NCI-H2029 (cell line): Measurements from ENCODE around the gene C1orf50.
"Not testable (repeated sequence)": the region's sequence is repeated elsewhere in the genome, so short reads cannot be mapped to it uniquely, and the experiment has no call there.

Experiments used
- DNase-seq: peaks from one replicate; lab custom pipeline; 2025; lab: John Stamatoyannopoulos, UW

C1orf50 gene

GRCh38 chr1:42739753-42740700 lies 27.0 kb upstream of the C1orf50 start, which contains the start of gene CLDN19:
Gene CLDN19 (minus strand): TSS chr1:42740236. CDS start chr1:42740063, 173 bp downstream.
- no peak for DNase-seq

GRCh38 chr1:42740851-42741580 lies 26.0 kb upstream of the C1orf50 start:
- DNase-seq: no peak

GRCh38 chr1:42741706-42742105 lies 25.3 kb upstream of the C1orf50 start:
- no peak for DNase-seq

GRCh38 chr1:42742141-42742540 lies 24.9 kb upstream of the C1orf50 start:
- no peak for DNase-seq

GRCh38 chr1:42742617-42743316 lies 24.3 kb upstream of the C1orf50 start:
- no peak for DNase-seq

- no peak for DNase-seq
Measured at GRCh38 chr1:42743317-42744147, 23.5 kb upstream of the C1orf50 start.

GRCh38 chr1:42744148-42744413 lies 23.0 kb upstream of the C1orf50 start:
- DNase-seq: no peak

GRCh38 chr1:42745851-42746250 lies 21.2 kb upstream of the C1orf50 start:
- no peak for DNase-seq

- no peak for DNase-seq
Measured at GRCh38 chr1:42746436-42747105, 20.5 kb upstream of the C1orf50 start.

GRCh38 chr1:42747125-42747524 lies 19.9 kb upstream of the C1orf50 start:
- DNase-seq: peak; percentile 53

- no peak for DNase-seq
Measured at GRCh38 chr1:42748021-42748420, 19.0 kb upstream of the C1orf50 start.

- DNase-seq: no peak
Measured at GRCh38 chr1:42748461-42749410, 18.3 kb upstream of the C1orf50 start.

GRCh38 chr1:42750041-42750440 lies 17.0 kb upstream of the C1orf50 start:
- DNase-seq: no peak

- DNase-seq: not testable (repeated sequence)
Measured at GRCh38 chr1:42751511-42752070, 15.5 kb upstream of the C1orf50 start.

- DNase-seq: no peak
Measured at GRCh38 chr1:42752284-42752683, 14.8 kb upstream of the C1orf50 start.

- DNase-seq: no peak
Measured at GRCh38 chr1:42753070-42753469, 14.0 kb upstream of the C1orf50 start.

GRCh38 chr1:42756956-42757891 lies 9.8 kb upstream of the C1orf50 start:
- DNase-seq: peak; percentile 95

GRCh38 chr1:42757892-42758275 lies 9.2 kb upstream of the C1orf50 start:
- DNase-seq: no peak

GRCh38 chr1:42758641-42759040 lies 8.4 kb upstream of the C1orf50 start:
- peak; percentile 48 for DNase-seq
